Caco-2 (cell line): Measurements from ENCODE around the gene DSC1. TPM values are rescaled to one million over a fixed set of nuclear protein-coding genes. Genes with fewer than 3 reads are reported as not detected.
A peak's percentile ranks its signal among the peaks of the same experiment; 100 is the strongest.

Experiments
- Bru-seq: library from RNA; stranded (reverse); fragments of 400-500 nt; gene quantifications from one replicate; lab custom pipeline; 2021; lab: Mats Ljungman, UMichigan
- BruChase-seq, 2 experiments: library from RNA; stranded (reverse); fragments of 400-500 nt; gene quantifications; one replicate each; lab custom pipeline; 2021; lab: Mats Ljungman, UMichigan
- BruUV-seq: library from RNA; stranded (reverse); fragments of 400-500 nt; replicated peaks from 2 replicates; lab custom pipeline; 2021; lab: Mats Ljungman, UMichigan
- CTCF ChIA-PET: fragments of 300-600 bp; sonication (Branson Sonifier 250); formaldehyde crosslinking; loops from one replicate; lab custom pipeline; 2022; ENCODE audit warnings: antibody characterized with exemption; lab: Charles Lee
- POLR2A ChIA-PET: fragments of 300-600 bp; sonication (Branson Sonifier 250); formaldehyde crosslinking; loops from one replicate; lab custom pipeline; 2022; ENCODE audit warnings: antibody characterized with exemption; lab: Charles Lee
- DNase-seq, 2 experiments: peaks; one replicate each; pipeline versions ENCODE4 v3.0.0 to v3.0.0-alpha.2; 2020 to 2022
- H3K27me3 ChIP-seq: replicated peaks from 2 replicates; pipeline ENCODE4 v1.6.0; 2011; ENCODE audit warnings: low read length; ENCODE audit not compliant: control insufficient read depth, insufficient read depth
- H3K36me3 ChIP-seq: 2 replicates; pipeline ENCODE4 v1.5.1; 2011; ENCODE audit warnings: low read length; ENCODE audit not compliant: control insufficient read depth, insufficient read depth
- H3K4me1 ChIP-seq: fragments of 250-450 bp; sonication (Bioruptor Pico); 2 replicates; pipeline ENCODE4 v1.5.1; 2020; ENCODE audit warnings: mild to moderate bottlenecking
- H3K4me3 ChIP-seq: 2 replicates; pipeline ENCODE4 v1.5.1; 2011; ENCODE audit warnings: low read depth, mild to moderate bottlenecking, control low read depth, low read length
- H3K9me3 ChIP-seq: fragments of 250-450 bp; sonication (Bioruptor Pico); 2 replicates; pipeline ENCODE4 v1.5.1; 2020; ENCODE audit warnings: mild to moderate bottlenecking, moderate library complexity
- H3K27ac Mint-ChIP-seq: one replicate; pipeline ENCODE4 v1.8.0; 2022; ENCODE audit warnings: mixed read lengths; ENCODE audit not compliant: unreplicated experiment
- H3K27me3 Mint-ChIP-seq: one replicate; pipeline ENCODE4 v1.8.0; 2022; ENCODE audit warnings: mixed read lengths; ENCODE audit not compliant: insufficient read depth, unreplicated experiment
- H3K36me3 Mint-ChIP-seq: one replicate; pipeline ENCODE4 v1.8.0; 2022; ENCODE audit warnings: mild to moderate bottlenecking, mixed read lengths; ENCODE audit not compliant: insufficient read depth, unreplicated experiment
- H3K4me1 Mint-ChIP-seq: one replicate; pipeline ENCODE4 v1.8.0; 2022; ENCODE audit warnings: low read depth, mixed read lengths; ENCODE audit not compliant: unreplicated experiment
- H3K4me3 Mint-ChIP-seq: one replicate; pipeline ENCODE4 v1.8.0; 2022; ENCODE audit warnings: mild to moderate bottlenecking, moderate library complexity, mixed read lengths; ENCODE audit not compliant: unreplicated experiment
- H3K9me3 Mint-ChIP-seq: one replicate; pipeline ENCODE4 v1.8.0; 2022; ENCODE audit warnings: mixed read lengths; ENCODE audit not compliant: unreplicated experiment
- intact Hi-C: fragments of 100-400 bp; cut with micrococcal nuclease; formaldehyde crosslinking; loops from one replicate; pipeline ENCODE4 v1.10.0; 2022; ENCODE audit not compliant: unreplicated experiment
- long read RNA-seq: library from polyadenylated mRNA; stranded (forward); transcript quantifications from one replicate; pipeline ENCODE4 v2.0.0, GENCODE V29; 2022
- total RNA-seq: library from RNA; stranded (reverse); gene quantifications from 2 replicates; pipeline ENCODE4 v1.2.3, GENCODE V29; 2022
- TF ChIP-seq, protein P1 (sequence below), 2 experiments: fragments of 200-600 bp in 1 of 2; IDR thresholded peaks; 1 replicate in 1 of 2; 2 replicates in 1 of 2; pipeline versions ENCODE4 v1.5.1 to v1.8.0; 2011 to 2022; ENCODE audit warnings: antibody characterized with exemption in 1 of 2, control low read depth in 1 of 2, inconsistent platforms in 1 of 2, low read depth in 1 of 2, low read length in 1 of 2, mild to moderate bottlenecking in 1 of 2, moderate library complexity in 1 of 2; ENCODE audit not compliant: insufficient read depth in 1 of 2, severe bottlenecking in 1 of 2, unreplicated experiment in 1 of 2

DSC1 gene, protein sequence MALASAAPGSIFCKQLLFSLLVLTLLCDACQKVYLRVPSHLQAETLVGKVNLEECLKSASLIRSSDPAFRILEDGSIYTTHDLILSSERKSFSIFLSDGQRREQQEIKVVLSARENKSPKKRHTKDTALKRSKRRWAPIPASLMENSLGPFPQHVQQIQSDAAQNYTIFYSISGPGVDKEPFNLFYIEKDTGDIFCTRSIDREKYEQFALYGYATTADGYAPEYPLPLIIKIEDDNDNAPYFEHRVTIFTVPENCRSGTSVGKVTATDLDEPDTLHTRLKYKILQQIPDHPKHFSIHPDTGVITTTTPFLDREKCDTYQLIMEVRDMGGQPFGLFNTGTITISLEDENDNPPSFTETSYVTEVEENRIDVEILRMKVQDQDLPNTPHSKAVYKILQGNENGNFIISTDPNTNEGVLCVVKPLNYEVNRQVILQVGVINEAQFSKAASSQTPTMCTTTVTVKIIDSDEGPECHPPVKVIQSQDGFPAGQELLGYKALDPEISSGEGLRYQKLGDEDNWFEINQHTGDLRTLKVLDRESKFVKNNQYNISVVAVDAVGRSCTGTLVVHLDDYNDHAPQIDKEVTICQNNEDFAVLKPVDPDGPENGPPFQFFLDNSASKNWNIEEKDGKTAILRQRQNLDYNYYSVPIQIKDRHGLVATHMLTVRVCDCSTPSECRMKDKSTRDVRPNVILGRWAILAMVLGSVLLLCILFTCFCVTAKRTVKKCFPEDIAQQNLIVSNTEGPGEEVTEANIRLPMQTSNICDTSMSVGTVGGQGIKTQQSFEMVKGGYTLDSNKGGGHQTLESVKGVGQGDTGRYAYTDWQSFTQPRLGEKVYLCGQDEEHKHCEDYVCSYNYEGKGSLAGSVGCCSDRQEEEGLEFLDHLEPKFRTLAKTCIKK
- total RNA-seq (0.11 TPM in 1 of 2 replicates, not detected in the other), Bru-seq, nascent RNA (percentile 2 among the genes with signal in this experiment), BruChase-seq, experiment 1, labeled RNA remaining after a 2-hour chase (percentile 9 among the genes with signal in this experiment), BruChase-seq, experiment 2, labeled RNA remaining after a 6-hour chase (percentile 16 among the genes with signal in this experiment)
- long read RNA-seq: 0 reads

DNA sequence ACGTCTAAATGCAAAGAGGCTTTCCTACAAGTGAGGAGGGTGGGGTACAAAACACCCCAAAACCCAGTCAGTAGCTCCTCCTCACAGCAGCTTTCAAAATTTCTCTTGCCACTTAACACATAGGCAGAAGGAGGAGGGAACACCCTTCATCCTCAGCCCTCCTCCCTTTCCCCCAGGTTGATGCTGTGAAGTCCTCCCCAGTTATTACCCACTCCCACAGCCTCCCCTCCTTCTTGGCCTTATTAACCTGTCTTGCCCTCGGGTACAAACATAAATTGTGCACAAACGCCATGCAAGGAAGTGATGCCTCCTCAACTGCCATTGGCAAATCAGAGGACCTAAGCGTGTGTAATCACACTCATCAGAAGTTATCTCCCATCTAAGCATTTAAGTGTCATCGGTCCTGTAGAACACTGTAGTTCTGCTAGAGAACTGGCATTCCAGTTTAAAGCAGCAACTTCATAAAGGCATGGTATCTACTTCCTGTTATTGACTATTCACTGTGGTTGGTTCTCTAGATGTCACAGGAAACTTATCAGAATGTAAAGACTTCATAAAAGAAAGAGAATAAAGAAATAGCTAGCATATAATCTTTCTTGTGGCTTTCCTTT, at the start of gene DSC1:
Gene DSC1, minus strand, starts transcription at position 32 of the 611 bp plus-strand sequence. CDS start 262 bp downstream, outside the sequence.
- no peak within 1 kb of the TSS for H3K4me3 ChIP-seq
- Mint-ChIP-seq H3K36me3 (no peaks in the 10 kb centered on the region), H3K27ac (no peak within 1 kb of the TSS), H3K27me3 (no peaks in the 10 kb centered on the region), H3K4me3 (no peak within 1 kb of the TSS), H3K9me3 (no peaks in the 10 kb centered on the region), H3K4me1 (no peaks in the 10 kb centered on the region)
- H3K27me3 ChIP-seq: no peaks in the 10 kb centered on the region
- H3K4me1 ChIP-seq: no peaks in the 10 kb centered on the region
- H3K36me3 ChIP-seq: no peaks in the 10 kb centered on the region
- TF ChIP-seq, protein P1, sequence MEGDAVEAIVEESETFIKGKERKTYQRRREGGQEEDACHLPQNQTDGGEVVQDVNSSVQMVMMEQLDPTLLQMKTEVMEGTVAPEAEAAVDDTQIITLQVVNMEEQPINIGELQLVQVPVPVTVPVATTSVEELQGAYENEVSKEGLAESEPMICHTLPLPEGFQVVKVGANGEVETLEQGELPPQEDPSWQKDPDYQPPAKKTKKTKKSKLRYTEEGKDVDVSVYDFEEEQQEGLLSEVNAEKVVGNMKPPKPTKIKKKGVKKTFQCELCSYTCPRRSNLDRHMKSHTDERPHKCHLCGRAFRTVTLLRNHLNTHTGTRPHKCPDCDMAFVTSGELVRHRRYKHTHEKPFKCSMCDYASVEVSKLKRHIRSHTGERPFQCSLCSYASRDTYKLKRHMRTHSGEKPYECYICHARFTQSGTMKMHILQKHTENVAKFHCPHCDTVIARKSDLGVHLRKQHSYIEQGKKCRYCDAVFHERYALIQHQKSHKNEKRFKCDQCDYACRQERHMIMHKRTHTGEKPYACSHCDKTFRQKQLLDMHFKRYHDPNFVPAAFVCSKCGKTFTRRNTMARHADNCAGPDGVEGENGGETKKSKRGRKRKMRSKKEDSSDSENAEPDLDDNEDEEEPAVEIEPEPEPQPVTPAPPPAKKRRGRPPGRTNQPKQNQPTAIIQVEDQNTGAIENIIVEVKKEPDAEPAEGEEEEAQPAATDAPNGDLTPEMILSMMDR (IDR thresholded peaks at IDR 0.05; ENCODE audit: insufficient read depth in 1 of 2, low read depth in 1 of 2, low read length in 1 of 2, severe bottlenecking in 1 of 2, unreplicated experiment in 1 of 2): no peak
- no peaks in the 10 kb centered on the region for H3K9me3 ChIP-seq
- CTCF ChIA-PET: no interaction called here
- no peak for DNase-seq
- POLR2A ChIA-PET: no interaction called here
- no TSS peak for BruUV-seq
- intact Hi-C loops: no loop called here

DNA sequence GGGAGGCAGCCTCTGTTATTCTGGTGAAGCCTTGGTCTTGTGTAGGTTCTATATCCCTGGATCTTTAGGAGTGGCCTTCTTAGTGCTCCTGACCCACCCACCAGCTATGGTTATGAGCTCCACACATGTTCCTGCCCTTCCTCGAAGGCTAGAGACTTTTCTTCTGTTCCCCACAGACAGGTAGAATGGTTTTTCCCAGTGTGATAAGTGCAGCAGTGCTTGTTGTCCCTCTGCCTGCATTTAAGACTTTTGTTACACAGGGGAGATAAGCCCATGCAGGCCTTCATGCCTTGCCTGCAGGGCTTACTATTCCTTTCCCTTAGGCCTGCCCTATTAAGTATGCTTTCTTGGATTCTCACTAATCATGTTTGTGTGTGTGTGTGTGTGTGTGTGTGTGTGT, 48.4 kb upstream of the DSC1 start:
- ChIA-PET POLR2A (no interaction called here), CTCF (no interaction called here)
- intact Hi-C loops: no loop called here
- no peaks in the 10 kb centered on the region for H3K27me3 Mint-ChIP-seq
- H3K4me1 Mint-ChIP-seq: peaks cover 42% of the 10 kb centered on the region
- no TSS peak for BruUV-seq
- peak overlapping the region; percentile 77 for H3K27ac Mint-ChIP-seq
- no peak overlapping the region for H3K4me3 Mint-ChIP-seq
- Histone ChIP-seq H3K9me3 (no peaks in the 10 kb centered on the region), H3K4me3 (no peak overlapping the region), H3K27me3 (no peaks in the 10 kb centered on the region), H3K4me1 (peaks cover 16% of the 10 kb centered on the region), H3K36me3 (no peaks in the 10 kb centered on the region)
- TF ChIP-seq, protein P1 (IDR thresholded peaks at IDR 0.05; ENCODE audit: insufficient read depth in 1 of 2, low read depth in 1 of 2, low read length in 1 of 2, severe bottlenecking in 1 of 2, unreplicated experiment in 1 of 2): no peak
- H3K9me3 Mint-ChIP-seq: peaks cover 8% of the 10 kb centered on the region
- no peaks in the 10 kb centered on the region for H3K36me3 Mint-ChIP-seq
- DNase-seq: no peak
